ENCODE results near the gene FMNL2.

DNA sequence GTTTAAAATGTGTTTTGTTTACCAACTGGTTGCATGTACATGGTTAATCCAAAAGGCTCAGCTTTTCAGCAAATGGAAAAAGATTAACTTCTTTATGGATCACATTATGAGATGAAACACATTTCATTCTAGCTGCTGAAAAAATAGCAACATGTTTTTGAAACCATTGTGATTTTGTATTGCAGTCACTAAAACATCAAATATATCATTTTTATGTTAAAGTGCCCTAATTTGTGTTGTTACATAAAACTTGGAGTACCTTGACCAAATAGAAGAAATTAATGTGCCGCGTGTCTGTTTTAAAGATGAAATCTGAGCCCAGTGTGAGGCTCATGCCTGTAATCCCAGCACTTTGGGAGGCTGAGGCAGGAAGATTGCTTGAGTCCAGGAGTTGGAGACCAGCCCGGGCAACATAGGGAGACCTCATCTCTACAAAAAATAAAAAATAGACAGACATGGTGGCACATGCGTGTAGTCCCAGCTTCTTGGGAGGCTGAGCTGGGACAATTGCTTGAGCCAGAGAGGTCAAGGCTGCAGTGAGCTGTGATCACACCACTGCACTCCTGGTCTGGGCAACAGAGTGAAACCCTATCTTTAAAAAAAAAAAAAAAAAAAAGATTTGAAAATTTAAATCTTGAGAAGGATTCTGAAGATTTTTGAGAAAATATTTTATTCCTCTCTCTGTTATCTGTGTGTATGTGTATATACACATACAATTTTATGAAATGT lies 96.6 kb downstream of the FMNL2 start:
- TF ChIP-seq, protein P1, sequence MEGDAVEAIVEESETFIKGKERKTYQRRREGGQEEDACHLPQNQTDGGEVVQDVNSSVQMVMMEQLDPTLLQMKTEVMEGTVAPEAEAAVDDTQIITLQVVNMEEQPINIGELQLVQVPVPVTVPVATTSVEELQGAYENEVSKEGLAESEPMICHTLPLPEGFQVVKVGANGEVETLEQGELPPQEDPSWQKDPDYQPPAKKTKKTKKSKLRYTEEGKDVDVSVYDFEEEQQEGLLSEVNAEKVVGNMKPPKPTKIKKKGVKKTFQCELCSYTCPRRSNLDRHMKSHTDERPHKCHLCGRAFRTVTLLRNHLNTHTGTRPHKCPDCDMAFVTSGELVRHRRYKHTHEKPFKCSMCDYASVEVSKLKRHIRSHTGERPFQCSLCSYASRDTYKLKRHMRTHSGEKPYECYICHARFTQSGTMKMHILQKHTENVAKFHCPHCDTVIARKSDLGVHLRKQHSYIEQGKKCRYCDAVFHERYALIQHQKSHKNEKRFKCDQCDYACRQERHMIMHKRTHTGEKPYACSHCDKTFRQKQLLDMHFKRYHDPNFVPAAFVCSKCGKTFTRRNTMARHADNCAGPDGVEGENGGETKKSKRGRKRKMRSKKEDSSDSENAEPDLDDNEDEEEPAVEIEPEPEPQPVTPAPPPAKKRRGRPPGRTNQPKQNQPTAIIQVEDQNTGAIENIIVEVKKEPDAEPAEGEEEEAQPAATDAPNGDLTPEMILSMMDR (IDR thresholded peaks at IDR 0.05): no peak
- TF ChIP-seq POLR2A (IDR thresholded peaks at IDR 0.05): no peak

Measured in esophagus squamous epithelium (tissue), 4 donors.